ENCODE results near the gene YLPM1. TPM values are rescaled to one million over a fixed set of nuclear protein-coding genes. Genes with fewer than 3 reads are reported as not detected.

The YLPM1 gene
- total and polyA plus RNA-seq, 8 donors: 11.9 to 114 (median 42.9) TPM

DNA sequence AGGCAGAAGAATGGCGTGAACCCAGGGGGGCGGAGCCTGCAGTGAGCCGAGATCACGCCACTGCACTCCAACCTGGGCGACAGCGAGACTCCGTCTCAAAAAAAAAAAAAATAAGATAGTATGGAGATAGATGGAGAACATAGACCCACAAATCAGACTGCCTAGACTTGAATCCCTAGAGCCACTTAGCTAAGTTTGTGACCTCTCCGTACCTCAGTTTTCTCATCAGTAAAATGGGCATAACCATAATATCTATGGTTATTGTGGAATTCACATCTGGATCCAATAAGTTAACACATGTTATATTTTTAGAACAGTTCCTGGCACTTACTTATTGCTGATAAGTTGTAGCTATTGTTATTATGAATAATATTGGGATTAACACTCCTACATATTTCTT is 105.6 kb downstream of the YLPM1 start:
- TF ChIP-seq EP300 (IDR thresholded peaks at IDR 0.05): no peak
- TF ChIP-seq, protein P1, sequence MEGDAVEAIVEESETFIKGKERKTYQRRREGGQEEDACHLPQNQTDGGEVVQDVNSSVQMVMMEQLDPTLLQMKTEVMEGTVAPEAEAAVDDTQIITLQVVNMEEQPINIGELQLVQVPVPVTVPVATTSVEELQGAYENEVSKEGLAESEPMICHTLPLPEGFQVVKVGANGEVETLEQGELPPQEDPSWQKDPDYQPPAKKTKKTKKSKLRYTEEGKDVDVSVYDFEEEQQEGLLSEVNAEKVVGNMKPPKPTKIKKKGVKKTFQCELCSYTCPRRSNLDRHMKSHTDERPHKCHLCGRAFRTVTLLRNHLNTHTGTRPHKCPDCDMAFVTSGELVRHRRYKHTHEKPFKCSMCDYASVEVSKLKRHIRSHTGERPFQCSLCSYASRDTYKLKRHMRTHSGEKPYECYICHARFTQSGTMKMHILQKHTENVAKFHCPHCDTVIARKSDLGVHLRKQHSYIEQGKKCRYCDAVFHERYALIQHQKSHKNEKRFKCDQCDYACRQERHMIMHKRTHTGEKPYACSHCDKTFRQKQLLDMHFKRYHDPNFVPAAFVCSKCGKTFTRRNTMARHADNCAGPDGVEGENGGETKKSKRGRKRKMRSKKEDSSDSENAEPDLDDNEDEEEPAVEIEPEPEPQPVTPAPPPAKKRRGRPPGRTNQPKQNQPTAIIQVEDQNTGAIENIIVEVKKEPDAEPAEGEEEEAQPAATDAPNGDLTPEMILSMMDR (IDR thresholded peaks at IDR 0.05): no peak
- no peak for TF ChIP-seq POLR2AphosphoS5 (IDR thresholded peaks at IDR 0.05)
- TF ChIP-seq POLR2A (IDR thresholded peaks at IDR 0.05): no peak
- 83 to 92% (median 90%) methylated on average over 8 of the region's 8 CpGs for WGBS, 5 donors
- intact Hi-C loops (cut with DNase I; ENCODE audit: low total_unique reads): no loop called here
- DNase-seq: no peak
- Histone ChIP-seq H3K36me3 (no peaks in the 10 kb centered on the region), H3K27ac (no peak overlapping the region), H3K9me3 (no peaks in the 10 kb centered on the region), H3K4me1 (peaks cover 0 to 4% (median 0%) of the 10 kb centered on the region in 4 donors), H3K27me3 (no peaks in the 10 kb centered on the region), H3K4me3 (no peak overlapping the region)

DNA sequence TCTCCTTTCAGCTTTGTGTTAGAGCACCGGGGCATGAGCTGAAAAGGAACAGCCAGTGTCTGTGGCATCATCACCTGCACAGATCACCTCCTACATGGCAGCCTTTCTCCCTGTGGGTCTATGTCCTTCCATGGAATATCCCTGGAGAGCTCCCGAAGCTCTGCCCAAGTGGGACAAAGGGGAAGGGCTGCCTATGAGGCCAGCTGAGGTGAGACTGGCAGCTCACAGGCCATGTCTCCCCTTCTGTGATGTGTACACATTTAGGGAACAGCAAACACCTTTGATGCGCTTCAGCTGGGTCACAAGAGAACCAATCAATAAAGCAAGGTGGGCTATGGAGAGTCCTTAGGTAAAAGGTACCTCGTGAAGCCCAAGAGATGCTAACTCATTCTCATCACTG is 108.7 kb downstream of the YLPM1 start:
- intact Hi-C loops (cut with DNase I; ENCODE audit: low total_unique reads): no loop called here
- no peaks in the 10 kb centered on the region for H3K9me3 ChIP-seq
- 66 to 79% (median 71%) methylated on average over 4 of the region's 4 CpGs for WGBS, 5 donors
- no peak for DNase-seq
- TF ChIP-seq POLR2A (IDR thresholded peaks at IDR 0.05): no peak
- no peak for TF ChIP-seq EP300 (IDR thresholded peaks at IDR 0.05)
- TF ChIP-seq, protein P1 (IDR thresholded peaks at IDR 0.05): no peak
- TF ChIP-seq POLR2AphosphoS5 (IDR thresholded peaks at IDR 0.05): no peak
- H3K4me3 ChIP-seq: no peak overlapping the region
- no peaks in the 10 kb centered on the region for H3K27me3 ChIP-seq
- H3K4me1 ChIP-seq: peaks cover 0 to 13% (median 0%) of the 10 kb centered on the region in 4 donors
- no peaks in the 10 kb centered on the region for H3K36me3 ChIP-seq
- no peak overlapping the region for H3K27ac ChIP-seq

DNA sequence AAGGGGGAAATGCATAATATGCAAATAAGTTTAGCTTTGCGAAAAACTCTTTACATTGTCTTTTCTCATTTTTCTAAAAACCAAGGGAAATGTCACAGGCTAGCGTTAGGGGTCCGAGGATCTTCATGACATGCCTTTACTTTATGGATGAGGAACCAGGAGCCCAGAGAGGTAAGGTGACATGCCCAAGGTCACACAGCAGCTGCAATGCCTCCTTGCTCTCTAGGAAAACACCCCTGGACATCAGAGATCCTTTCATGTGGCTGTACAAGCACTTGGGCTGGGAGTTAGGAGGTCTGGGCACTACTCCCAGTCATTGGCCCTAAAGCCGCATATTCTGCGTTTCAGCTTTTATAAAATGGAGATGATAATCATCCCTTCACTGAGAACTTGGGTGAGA is 112.1 kb downstream of the YLPM1 start:
- H3K27me3 ChIP-seq: no peaks in the 10 kb centered on the region
- no peak for TF ChIP-seq POLR2A (IDR thresholded peaks at IDR 0.05)
- TF ChIP-seq POLR2AphosphoS5 (IDR thresholded peaks at IDR 0.05): no peak
- TF ChIP-seq, protein P1 (IDR thresholded peaks at IDR 0.05): no peak
- no peak for TF ChIP-seq EP300 (IDR thresholded peaks at IDR 0.05)
- intact Hi-C loops (cut with DNase I; ENCODE audit: low total_unique reads): no loop called here
- no peaks in the 10 kb centered on the region for H3K9me3 ChIP-seq
- no peak for DNase-seq
- H3K4me3 ChIP-seq: no peak overlapping the region
- peaks cover 0 to 24% (median 9%) of the 10 kb centered on the region in 4 donors for H3K4me1 ChIP-seq
- WGBS, 5 donors: 90 to 96% (median 94%) methylated on average over 5 of the region's 5 CpGs
- H3K27ac ChIP-seq: no peak overlapping the region
- no peaks in the 10 kb centered on the region for H3K36me3 ChIP-seq

DNA sequence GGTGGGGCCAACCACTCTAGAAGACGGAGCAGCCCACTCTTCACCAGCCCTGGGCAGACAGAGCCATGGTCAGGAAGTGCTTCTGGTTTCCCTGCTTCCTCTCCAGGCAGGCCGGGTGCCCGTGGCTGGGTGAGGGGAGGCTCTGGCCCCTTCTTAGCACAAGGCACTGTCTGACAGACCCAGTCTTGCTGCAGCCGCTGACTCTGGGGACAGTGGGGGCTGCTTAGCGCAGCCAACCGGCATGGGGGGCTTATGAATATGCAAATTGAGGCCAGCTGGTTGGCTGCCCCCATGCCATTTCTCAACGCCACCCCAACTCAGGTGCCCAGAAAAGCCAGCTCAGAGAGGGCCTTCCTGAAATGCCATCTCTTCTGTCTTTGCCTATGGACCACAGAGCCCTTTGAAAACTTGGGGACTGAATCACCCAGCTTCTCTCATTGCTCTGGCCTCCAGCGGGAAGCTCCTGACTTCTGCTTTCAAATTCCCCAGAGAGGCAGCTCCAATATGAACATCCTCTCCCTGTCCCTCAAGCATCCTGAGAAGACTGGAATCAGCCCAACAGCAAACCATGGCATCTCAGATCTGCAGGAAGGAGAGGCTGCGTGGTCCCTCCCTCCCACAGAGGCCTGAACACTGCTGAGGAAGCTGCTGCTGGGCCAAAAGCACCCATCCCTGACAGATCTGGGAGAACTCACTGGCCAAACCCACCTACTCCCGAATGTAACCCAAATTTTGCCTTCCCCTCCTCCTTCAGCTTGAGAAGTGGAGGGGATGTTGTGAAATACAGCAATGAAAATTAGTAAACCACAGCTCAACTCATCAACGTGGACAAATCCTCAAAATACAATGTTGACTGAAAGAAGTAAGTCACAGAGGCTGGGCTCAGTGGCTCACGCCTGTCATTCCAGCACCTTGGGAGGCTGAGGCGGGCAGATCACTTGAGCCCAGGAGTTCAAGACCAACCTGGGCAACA is 113.1 kb downstream of the YLPM1 start, which contains the start of gene PROX2:
TSS of gene PROX2 (minus strand) at position 205 of the 973 bp plus-strand sequence. CDS start 12,311 bp downstream, outside the sequence.
- intact Hi-C loops (cut with DNase I; ENCODE audit: low total_unique reads): no loop called here
- H3K9me3 ChIP-seq: no peaks in the 10 kb centered on the region
- 53 to 62% (median 56%) methylated on average over 10 to 13 of the region's 13 CpGs for WGBS, 5 donors
- no peak within 1 kb of the TSS for H3K4me3 ChIP-seq
- DNase-seq: no peak
- peaks cover 6 to 33% (median 17%) of the 10 kb centered on the region in 4 donors for H3K4me1 ChIP-seq
- no peak within 1 kb of the TSS for H3K27ac ChIP-seq
- H3K36me3 ChIP-seq: no peaks in the 10 kb centered on the region
- TF ChIP-seq, protein P1 (IDR thresholded peaks at IDR 0.05): no peak
- TF ChIP-seq EP300 (IDR thresholded peaks at IDR 0.05) (no peak), POLR2AphosphoS5 (IDR thresholded peaks at IDR 0.05) (no peak), POLR2A (IDR thresholded peaks at IDR 0.05) (no peak)
- H3K27me3 ChIP-seq: no peaks in the 10 kb centered on the region

All from stomach (tissue), 9 donors.